Measurements from ENCODE around the gene MOB3A.

The MOB3A gene

DNA sequence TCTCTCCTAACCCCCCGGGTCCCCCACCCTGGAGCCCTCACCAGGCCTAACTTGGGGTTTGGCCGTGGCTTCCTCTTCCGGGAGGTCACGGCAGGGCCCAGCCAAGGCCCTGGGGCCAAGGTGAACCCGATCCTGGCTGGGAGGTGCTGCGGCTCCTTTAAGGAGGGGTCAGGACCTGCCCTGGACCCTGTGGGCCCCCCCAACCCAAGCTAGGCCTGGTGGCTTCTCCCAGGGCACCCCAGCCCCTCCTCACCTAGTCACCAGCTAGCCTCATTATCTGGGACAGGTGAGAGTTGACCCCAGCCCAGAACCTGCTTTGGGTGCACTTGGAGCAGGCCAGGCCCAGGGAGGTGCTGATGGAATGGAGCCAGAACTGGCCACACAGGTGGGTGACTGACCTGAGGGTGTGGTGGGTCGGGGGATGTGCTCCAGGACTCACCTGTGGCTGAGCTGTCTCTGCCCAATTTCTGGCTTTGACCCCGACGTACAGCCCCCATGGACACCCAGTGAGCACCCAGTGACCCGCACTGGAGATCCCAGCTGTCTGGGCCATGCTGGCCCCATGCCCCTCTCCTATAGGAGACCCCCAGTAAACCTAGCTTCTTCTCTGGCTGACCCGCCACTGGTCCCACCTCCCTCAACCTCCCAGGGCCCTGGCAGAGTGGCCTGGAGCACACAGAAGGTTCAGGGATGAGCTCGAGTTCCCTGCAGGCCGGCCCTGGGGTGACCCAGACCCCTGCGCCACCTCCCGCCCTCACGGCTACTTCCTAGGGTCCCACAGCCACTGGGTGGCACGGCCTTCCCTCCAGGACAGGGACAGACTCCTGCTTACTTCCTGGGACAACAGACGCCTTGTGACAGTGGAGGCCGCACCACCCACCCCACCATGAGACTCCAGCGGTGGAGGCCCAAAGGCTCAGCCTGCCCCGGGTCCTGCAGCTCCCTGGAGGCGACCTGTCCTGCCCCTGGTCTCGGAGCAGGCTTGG lies 38.3 kb downstream of the MOB3A start:
- TF ChIP-seq, protein P1, sequence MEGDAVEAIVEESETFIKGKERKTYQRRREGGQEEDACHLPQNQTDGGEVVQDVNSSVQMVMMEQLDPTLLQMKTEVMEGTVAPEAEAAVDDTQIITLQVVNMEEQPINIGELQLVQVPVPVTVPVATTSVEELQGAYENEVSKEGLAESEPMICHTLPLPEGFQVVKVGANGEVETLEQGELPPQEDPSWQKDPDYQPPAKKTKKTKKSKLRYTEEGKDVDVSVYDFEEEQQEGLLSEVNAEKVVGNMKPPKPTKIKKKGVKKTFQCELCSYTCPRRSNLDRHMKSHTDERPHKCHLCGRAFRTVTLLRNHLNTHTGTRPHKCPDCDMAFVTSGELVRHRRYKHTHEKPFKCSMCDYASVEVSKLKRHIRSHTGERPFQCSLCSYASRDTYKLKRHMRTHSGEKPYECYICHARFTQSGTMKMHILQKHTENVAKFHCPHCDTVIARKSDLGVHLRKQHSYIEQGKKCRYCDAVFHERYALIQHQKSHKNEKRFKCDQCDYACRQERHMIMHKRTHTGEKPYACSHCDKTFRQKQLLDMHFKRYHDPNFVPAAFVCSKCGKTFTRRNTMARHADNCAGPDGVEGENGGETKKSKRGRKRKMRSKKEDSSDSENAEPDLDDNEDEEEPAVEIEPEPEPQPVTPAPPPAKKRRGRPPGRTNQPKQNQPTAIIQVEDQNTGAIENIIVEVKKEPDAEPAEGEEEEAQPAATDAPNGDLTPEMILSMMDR (IDR thresholded peaks at IDR 0.05): no peak

DNA sequence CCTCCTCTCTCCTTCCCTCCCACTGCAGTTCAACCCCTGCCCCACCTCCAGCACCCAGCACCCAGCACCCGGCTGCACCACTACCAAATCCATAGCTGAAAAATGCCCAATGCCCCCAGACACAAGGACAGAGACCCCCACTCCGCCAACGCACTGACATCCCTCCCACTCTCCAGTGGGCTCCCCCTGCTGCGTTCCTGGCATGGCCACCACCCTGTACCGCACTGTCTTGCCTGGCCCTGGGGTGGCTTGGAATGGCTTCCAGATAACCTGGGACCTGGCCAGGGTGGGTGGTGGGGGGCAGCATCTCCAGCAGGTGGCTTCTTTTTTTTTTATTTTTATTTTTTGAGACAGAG lies 39.3 kb downstream of the MOB3A start:
- TF ChIP-seq, protein P1 (IDR thresholded peaks at IDR 0.05): no peak

DNA sequence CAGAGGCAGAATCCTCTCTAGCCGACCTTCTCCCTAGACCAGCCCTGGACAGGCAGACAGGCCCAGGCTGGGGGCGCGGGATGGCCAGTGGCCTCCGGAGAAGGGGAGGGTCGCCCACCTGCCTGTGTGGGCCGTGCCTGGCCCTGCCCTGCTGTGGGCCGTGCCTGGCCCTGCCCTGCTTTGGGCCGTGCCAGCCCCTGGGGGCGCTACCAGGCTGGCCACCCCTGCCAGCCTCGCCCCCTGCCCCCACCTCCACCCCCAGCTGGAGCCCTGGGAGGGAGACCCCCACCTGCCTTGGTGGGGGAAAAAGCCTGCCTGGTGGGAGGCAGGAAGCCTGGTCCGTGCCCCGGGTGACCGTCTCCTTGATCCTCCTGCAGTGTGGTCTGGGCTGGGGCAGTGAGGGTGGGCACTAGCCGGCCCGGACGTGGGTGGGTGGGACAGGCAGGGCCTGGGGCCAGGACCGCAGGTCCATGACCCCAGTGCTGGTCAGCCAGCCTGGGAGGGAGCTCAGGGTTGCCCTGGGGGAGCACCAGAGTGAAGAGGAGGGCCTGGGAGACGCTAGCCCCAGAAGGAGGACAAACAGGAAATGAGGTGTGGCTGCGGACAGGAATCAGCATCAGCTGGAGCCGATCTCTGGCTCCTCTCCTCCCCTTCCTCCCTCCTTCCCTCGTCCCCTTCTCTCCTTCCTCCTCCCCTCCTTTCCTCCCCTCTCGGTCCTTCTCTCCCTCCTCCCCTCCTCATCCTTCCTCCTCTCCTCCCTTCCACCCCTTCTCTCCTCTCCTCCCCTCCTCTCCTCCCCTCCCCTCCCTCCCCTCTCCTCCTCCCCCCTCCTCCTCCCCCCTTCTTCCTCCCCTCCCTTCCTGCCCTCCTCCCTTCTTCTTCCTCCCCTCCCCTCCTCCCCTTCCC lies 39.9 kb downstream of the MOB3A start:
- TF ChIP-seq, protein P1 (IDR thresholded peaks at IDR 0.05): no peak

DNA sequence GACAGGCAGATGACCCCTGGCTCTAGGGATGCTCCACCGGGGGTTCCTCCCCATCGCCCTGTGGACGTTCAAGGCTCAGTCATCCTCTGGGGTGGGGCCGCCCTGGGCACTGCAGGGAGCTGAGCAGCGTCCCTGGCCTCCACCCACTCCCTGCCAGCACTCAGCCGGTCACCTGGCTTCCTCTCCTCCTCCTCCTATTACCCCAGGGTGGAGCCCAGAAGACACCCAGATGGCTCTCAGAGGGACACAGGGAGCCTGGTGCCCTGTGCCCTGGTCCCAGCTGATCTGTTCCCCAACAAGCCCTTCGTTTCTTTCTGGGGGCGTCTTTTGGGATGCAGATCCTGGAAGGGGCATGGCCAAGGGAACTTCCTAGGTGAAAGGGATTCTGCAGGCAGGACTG lies 41.4 kb downstream of the MOB3A start:
- TF ChIP-seq, protein P1 (IDR thresholded peaks at IDR 0.05): no peak

DNA sequence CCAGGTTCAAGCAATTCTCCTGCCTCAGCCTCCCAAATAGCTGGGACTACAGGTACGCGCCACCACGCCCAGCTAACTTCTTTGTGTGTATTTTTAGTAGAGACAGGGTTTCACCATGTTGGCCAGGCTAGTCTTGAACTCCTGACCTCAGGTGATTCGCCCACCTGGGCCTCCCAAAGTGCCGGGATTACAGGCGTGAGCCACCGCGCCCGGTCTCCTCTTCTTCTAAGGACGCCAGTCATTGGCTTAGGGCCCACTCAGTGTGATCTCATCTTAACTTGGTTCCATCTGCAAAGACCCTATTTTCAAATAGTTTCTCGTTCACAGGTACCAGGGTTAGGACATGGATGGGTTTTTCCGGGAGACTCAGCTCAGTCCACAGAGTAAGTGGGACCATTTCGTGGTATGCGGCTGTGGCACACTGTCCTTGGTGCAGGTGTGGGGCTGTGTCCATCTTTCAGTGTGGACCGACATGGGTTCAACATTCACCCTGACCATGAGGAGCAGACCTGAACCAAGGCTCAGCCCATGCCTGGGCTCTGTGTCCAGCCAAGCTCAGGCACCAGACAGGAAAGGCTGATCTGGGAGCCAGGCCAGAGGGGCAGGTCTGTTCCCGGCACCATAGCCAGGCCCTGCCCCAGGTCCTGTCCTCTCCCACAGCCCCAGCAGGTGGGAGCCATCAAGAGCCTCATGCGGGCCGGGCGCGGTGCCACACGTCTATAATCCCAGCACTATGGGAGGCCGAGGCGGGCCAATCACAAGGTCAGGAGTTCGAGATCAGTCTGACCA lies 42.3 kb downstream of the MOB3A start:
- TF ChIP-seq, protein P1 (IDR thresholded peaks at IDR 0.05): no peak

DNA sequence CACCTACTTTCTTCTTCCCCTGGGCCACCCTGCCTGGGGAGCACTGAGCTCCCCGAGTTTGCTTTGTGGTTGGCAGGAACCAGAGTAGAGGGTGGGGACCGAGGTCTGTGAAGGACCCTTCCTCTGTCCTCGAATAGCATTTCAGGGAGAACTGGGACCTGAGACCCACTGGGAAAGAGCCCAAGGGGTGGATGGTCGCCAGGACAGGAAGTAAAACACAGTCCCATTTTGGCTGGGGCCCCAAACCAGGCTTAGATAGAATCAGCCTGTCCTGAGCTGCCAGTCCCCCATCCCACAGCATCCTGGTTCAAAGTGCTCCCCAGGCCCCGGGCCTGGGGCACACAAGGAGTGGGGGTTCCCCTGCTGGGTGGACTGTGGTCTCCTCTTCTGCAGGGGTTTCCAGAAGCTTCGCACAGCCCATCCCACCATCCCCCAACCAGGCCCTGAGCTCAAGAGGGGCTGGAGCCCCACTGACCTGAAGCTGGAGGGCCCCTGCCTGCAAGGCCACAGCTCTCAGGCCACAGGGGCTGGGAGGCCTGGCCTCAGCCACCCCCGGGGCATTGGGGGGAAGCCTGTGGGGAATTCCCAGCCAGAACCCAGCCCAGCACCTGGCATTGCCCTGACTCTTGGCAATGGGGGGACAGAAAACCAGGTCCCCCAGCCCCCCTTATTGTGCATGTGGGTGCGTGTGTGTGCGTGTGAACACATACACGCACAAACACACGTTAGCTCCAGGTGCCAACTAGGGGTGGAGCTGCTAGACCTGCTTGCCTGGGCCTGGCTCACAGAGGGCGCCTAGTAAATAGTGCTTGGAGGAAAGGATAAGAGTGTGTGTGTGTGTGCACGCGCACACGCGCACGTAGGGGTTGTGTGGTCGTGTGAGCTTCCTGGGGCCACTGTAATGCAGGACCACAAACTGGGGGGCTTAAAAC lies 44.1 kb downstream of the MOB3A start:
- TF ChIP-seq, protein P1 (IDR thresholded peaks at IDR 0.05): no peak

All from LNCAP (cell line).